IPS-15b (cell line): ENCODE results near the gene MT4.

Source experiments
- H3K27me3 ChIP-seq: one replicate; pipeline ENCODE4 v1.6.1; 2013; ENCODE audit warnings: low read length; ENCODE audit not compliant: control insufficient read depth, insufficient read depth
- H3K36me3 ChIP-seq: one replicate; pipeline ENCODE4 v1.6.1; 2013; ENCODE audit warnings: low read length; ENCODE audit not compliant: control insufficient read depth, insufficient read depth
- H3K4me1 ChIP-seq: one replicate; pipeline ENCODE4 v1.6.1; 2013; ENCODE audit warnings: mild to moderate bottlenecking, low read length; ENCODE audit not compliant: control insufficient read depth, insufficient read depth
- H3K4me3 ChIP-seq: one replicate; pipeline ENCODE4 v1.5.1; 2013; ENCODE audit warnings: low read depth, low read length
- H3K9ac ChIP-seq: one replicate; pipeline ENCODE4 v1.6.1; 2013; ENCODE audit warnings: low read depth, mild to moderate bottlenecking, low read length
- H3K9me3 ChIP-seq: one replicate; pipeline ENCODE4 v1.6.1; 2013; ENCODE audit warnings: mild to moderate bottlenecking, low read length; ENCODE audit not compliant: control insufficient read depth, insufficient read depth

The MT4 gene

DNA sequence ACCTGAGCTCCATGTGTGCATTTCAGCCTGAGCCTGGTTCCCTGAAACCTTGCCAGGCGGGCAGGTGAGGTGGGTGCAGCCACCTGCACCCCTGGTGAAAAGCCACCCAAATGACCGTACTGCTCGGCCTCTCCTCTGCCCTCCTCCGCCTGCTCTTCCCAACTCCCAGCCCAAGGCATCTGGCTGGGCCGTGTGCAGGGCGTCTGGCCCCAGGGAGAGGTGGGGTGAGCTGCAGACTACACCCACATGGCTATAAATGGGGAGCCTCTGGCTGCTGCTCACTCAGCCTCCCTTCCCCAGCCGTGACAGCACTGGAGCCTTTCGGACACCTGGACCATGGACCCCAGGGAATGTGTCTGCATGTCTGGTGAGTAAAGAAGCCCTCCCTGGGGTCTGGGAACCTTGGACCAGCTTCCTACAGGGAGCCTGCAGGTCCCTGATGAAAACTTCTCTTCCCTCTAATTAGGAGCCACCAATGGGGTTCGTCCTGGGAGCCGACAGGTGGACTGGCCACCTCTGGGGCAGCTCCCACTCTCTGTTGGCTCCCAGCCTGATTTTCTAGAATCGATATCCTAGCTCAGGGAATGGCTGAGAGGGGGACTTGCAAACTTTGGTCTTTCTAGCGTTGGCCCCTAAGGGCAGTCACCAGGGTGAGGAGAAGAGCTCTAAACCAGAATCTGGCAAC is at the start of gene MT4:
MT4 (plus strand) TSS at position 281 of the 685 bp plus-strand sequence; CDS start at position 337, 56 bp downstream.
- no peak within 1 kb of the TSS for H3K4me3 ChIP-seq
- H3K36me3 ChIP-seq, result no peaks in the 10 kb centered on the region
- H3K9me3 ChIP-seq, result no peaks in the 10 kb centered on the region
- peaks cover 3% of the 10 kb centered on the region for H3K27me3 ChIP-seq
- H3K4me1 ChIP-seq, result no peaks in the 10 kb centered on the region
- H3K9ac ChIP-seq, result no peak within 1 kb of the TSS

GRCh38 chr16:56515665-56516064 is 49.2 kb upstream of the MT4 start:
- Histone ChIP-seq H3K4me1 (no peaks in the 10 kb centered on the region), H3K9me3 (no peaks in the 10 kb centered on the region), H3K36me3 (no peaks in the 10 kb centered on the region), H3K9ac (no peak overlapping the region), H3K27me3 (no peaks in the 10 kb centered on the region), H3K4me3 (no peak overlapping the region)

GRCh38 chr16:56517206-56517605 is 47.7 kb upstream of the MT4 start:
- Histone ChIP-seq H3K4me1 (no peaks in the 10 kb centered on the region), H3K9ac (no peak overlapping the region), H3K4me3 (no peak overlapping the region), H3K9me3 (no peaks in the 10 kb centered on the region), H3K36me3 (no peaks in the 10 kb centered on the region), H3K27me3 (no peaks in the 10 kb centered on the region)

- Histone ChIP-seq H3K9me3 (no peaks in the 10 kb centered on the region), H3K4me3 (no peak overlapping the region), H3K4me1 (no peaks in the 10 kb centered on the region), H3K36me3 (no peaks in the 10 kb centered on the region), H3K27me3 (no peaks in the 10 kb centered on the region), H3K9ac (no peak overlapping the region)
Measured at GRCh38 chr16:56518425-56518824, 46.4 kb upstream of the MT4 start.

DNA sequence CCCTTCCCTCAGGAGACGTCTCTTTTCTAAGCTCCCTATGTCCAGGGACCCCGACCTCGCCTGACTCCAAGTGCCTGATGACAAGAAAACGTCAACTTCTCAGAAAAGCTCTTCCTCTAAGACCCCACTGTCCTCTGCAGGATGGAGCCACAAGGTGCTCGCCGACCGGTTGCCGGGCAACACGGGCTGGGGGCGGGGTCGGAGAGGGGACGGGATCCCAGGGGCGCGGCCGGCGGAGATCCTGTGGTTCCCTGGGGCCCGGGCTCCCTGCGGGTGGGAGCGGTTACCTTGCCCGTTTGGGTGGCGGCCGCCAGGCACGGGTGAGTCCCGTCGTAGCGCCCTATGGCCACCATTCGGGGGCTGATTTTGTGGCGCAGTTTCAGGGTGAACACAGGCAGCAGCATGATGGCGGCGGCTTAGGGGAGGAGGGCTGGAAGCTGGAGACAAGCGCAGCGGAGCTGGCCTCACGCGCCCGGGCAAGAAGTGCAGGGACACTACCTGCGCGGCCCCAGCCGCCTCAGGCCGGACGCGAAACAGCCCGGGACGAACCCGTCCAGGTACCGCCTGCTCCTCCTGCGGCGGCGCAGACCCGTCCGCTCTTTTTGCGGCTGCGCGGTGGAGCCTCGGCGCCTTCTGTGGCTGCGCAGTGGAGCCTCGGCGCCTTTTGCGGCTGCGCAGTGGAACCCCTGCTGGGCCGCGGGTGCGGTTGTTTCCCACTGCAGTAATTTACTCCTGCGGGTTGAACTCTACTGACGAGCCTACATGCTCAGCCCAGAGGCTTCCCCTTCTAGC is 45.2 kb upstream of the MT4 start, which contains the start of gene BBS2:
BBS2 (minus strand) TSS at position 566 of the 792 bp plus-strand sequence; CDS start at position 404, 162 bp downstream.
- H3K9ac ChIP-seq, result peak within 1 kb of the TSS; percentile 48
- no peaks in the 10 kb centered on the region for H3K27me3 ChIP-seq
- H3K4me3 ChIP-seq, result peak within 1 kb of the TSS; percentile 89
- H3K36me3 ChIP-seq, result no peaks in the 10 kb centered on the region
- no peaks in the 10 kb centered on the region for H3K9me3 ChIP-seq
- H3K4me1 ChIP-seq, result no peaks in the 10 kb centered on the region

DNA sequence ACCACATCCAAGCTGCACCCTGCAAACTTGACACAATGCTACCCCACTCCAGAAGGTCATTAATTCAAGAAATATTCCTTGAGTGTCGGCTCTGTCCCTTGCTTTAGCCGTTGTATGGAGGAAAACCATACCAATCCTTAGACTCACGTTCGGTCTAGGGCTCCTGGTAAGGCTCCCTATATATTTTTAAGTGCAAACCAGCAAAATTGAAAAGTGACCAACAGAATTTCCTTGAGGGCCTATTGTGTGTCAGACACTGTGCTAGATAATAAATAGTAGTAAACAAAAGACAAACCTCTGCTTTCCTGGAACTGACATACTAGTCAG is 44.7 kb upstream of the MT4 start:
- Histone ChIP-seq H3K36me3 (no peaks in the 10 kb centered on the region), H3K4me1 (no peaks in the 10 kb centered on the region), H3K27me3 (no peaks in the 10 kb centered on the region), H3K9ac (peak overlapping the region; percentile 29), H3K9me3 (no peaks in the 10 kb centered on the region), H3K4me3 (peak overlapping the region; percentile 89)

DNA sequence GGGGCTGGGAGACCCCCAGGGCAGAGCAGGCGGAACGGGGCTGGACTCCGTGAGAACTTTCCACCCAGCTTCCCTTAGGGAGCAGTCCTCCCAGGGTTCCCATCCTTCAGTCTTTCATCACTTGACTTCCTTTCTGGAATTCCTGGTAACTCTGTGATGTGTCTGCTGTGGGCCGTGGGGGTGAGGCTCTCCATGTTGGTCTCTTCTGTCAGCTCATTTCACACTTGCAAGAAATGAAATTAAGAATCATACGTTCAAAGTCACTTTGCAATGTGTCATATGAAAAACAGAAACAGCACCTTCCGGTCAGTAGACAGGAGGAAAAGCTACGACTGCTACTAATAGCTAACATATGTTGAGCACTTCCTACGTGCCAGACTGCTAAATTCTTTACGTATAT is 39.6 kb upstream of the MT4 start:
- H3K27me3 ChIP-seq, result no peaks in the 10 kb centered on the region
- no peaks in the 10 kb centered on the region for H3K4me1 ChIP-seq
- H3K4me3 ChIP-seq, result no peak overlapping the region
- no peaks in the 10 kb centered on the region for H3K36me3 ChIP-seq
- H3K9ac ChIP-seq, result no peak overlapping the region
- H3K9me3 ChIP-seq, result no peaks in the 10 kb centered on the region

- H3K9me3 ChIP-seq, result no peaks in the 10 kb centered on the region
- H3K4me1 ChIP-seq, result no peaks in the 10 kb centered on the region
- peaks cover 3% of the 10 kb centered on the region for H3K27me3 ChIP-seq
- H3K4me3 ChIP-seq, result no peak overlapping the region
- no peaks in the 10 kb centered on the region for H3K36me3 ChIP-seq
- H3K9ac ChIP-seq, result no peak overlapping the region
Measured at GRCh38 chr16:56530872-56531271, 34.0 kb upstream of the MT4 start.

GRCh38 chr16:56532714-56533113 is 32.2 kb upstream of the MT4 start:
- Histone ChIP-seq H3K9me3 (no peaks in the 10 kb centered on the region), H3K4me1 (no peaks in the 10 kb centered on the region), H3K36me3 (no peaks in the 10 kb centered on the region), H3K27me3 (peaks cover 3% of the 10 kb centered on the region), H3K4me3 (no peak overlapping the region), H3K9ac (no peak overlapping the region)

GRCh38 chr16:56534847-56535383 is 30.0 kb upstream of the MT4 start:
- no peaks in the 10 kb centered on the region for H3K4me1 ChIP-seq

DNA sequence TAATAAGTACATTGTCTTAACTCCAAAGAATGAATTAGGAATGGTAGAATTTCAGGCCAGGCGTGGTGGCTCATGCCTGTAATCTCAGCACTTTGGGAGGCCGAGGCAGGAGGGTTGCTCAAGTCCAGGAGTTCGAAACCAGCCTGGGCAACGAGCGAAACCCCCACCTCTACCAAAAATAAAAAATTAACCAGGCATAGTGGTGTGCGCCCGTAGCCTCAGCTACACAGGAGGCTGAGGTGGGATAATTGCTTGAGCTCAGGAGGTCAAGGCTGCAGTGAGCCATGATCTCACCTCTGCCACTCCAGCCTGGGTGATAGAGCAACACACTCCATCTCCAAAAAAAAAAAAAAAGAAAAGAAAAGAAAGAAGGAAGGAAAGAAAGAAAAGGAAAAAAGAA is 26.5 kb upstream of the MT4 start:
- no peaks in the 10 kb centered on the region for H3K36me3 ChIP-seq
- H3K4me1 ChIP-seq, result no peaks in the 10 kb centered on the region
- no peak overlapping the region for H3K4me3 ChIP-seq
- H3K27me3 ChIP-seq, result no peaks in the 10 kb centered on the region
- H3K9ac ChIP-seq, result no peak overlapping the region
- no peaks in the 10 kb centered on the region for H3K9me3 ChIP-seq

More at GRCh38 chr16:56534847-56535383, 30.0 kb upstream of the MT4 start:
- Histone ChIP-seq H3K4me3 (no peak overlapping the region), H3K9ac (no peak overlapping the region), H3K9me3 (no peaks in the 10 kb centered on the region), H3K27me3 (peaks cover 3% of the 10 kb centered on the region), H3K36me3 (no peaks in the 10 kb centered on the region)

DNA sequence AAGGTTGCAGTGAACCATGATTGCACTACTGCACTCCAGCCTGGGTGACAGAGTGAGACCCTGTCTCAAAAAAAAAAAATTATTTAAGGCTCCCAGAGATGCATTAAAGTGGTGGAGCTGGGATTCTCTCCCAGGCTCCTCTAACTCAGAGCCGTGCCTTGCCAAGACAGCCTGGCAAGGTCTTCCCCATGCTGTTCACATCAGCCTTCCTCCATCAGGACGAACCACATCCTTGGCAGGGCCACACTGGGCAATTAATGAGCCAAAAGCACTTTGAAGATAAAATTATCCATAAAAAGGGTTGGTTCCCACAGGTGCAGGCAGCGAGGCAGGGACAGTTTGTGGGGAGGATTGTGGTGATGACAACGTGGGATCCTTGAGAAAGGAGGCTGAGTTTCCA is 25.2 kb upstream of the MT4 start:
- H3K4me1 ChIP-seq, result no peaks in the 10 kb centered on the region
- no peak overlapping the region for H3K4me3 ChIP-seq
- H3K27me3 ChIP-seq, result no peaks in the 10 kb centered on the region
- no peaks in the 10 kb centered on the region for H3K36me3 ChIP-seq
- no peaks in the 10 kb centered on the region for H3K9me3 ChIP-seq
- H3K9ac ChIP-seq, result no peak overlapping the region
